H1 (cell line): ENCODE results near the gene AGAP1. TPM values are rescaled to one million over a fixed set of nuclear protein-coding genes. Genes with fewer than 3 reads are reported as not detected.
A peak's percentile ranks its signal among the peaks of the same experiment; 100 is the strongest.

Experiments used
- CTCF ChIA-PET: fragments of 300-600 bp; sonication (Branson Sonifier 250); formaldehyde crosslinking; loops from one replicate; lab custom pipeline; 2021; ENCODE audit not compliant: partially characterized antibody; lab: Charles Lee
- POLR2A ChIA-PET: fragments of 300-600 bp; sonication (Branson Sonifier 250); formaldehyde crosslinking; loops from one replicate; lab custom pipeline; 2021; ENCODE audit warnings: inconsistent platforms; ENCODE audit not compliant: partially characterized antibody; lab: Charles Lee
- DNase-seq, 2 experiments: peaks; one replicate each; pipeline versions ENCODE4 v3.0.0 to v3.0.0-alpha.2; 2010 to 2022; ENCODE audit warnings: low spot score in 2 of 2, low read depth in 1 of 2, mixed read lengths in 1 of 2
- FAIRE-seq: peaks from 2 replicates; lab custom pipeline; 2011; peaks lifted over from hg19 to GRCh38; lab: Jason Lieb, UNC
- H2AFZ ChIP-seq: 2 replicates; pipeline ENCODE4 v1.8.1; 2012; ENCODE audit warnings: low read length, inconsistent platforms
- H2AK5ac ChIP-seq: 2 replicates; pipeline ENCODE4 v1.6.1; 2013; ENCODE audit warnings: low read depth, low read length
- H2BK120ac ChIP-seq: replicated peaks from 2 replicates; pipeline ENCODE3; 2013; ENCODE audit warnings: low read depth, low read length, inconsistent platforms
- H2BK12ac ChIP-seq: 2 replicates; pipeline ENCODE4 v1.6.1; 2013; ENCODE audit warnings: low read depth, low read length
- H2BK15ac ChIP-seq: 2 replicates; pipeline ENCODE4 v1.6.1; 2013; ENCODE audit warnings: low read length
- H2BK20ac ChIP-seq: 2 replicates; pipeline ENCODE4 v1.6.1; 2013; ENCODE audit warnings: low read length
- H2BK5ac ChIP-seq: 2 replicates; pipeline ENCODE4 v1.6.1; 2013; ENCODE audit warnings: low read depth, low read length
- H3K14ac ChIP-seq: 2 replicates; pipeline ENCODE4 v1.6.1; 2013; ENCODE audit warnings: inconsistent platforms; ENCODE audit not compliant: insufficient read length
- H3K18ac ChIP-seq: 2 replicates; pipeline ENCODE4 v1.6.1; 2013; ENCODE audit warnings: low read length; ENCODE audit errors: extremely low read depth
- H3K23ac ChIP-seq: 2 replicates; pipeline ENCODE4 v1.6.1; 2013; ENCODE audit warnings: inconsistent platforms; ENCODE audit not compliant: insufficient read length
- H3K23me2 ChIP-seq: 2 replicates; pipeline ENCODE4 v1.6.1; 2013; ENCODE audit warnings: low read depth, low read length
- H3K27ac ChIP-seq: 2 replicates; pipeline ENCODE4 v1.6.1; 2011; ENCODE audit warnings: low read depth, low read length, inconsistent platforms
- H3K27me3 ChIP-seq, 4 experiments: replicated peaks in 1 of 4; 1 replicate in 1 of 4; 2 replicates in 3 of 4; pipeline versions ENCODE4 v1.6.1 to v1.8.1; 2011 to 2013; ENCODE audit warnings: low read length in 3 of 4, mild to moderate bottlenecking in 3 of 4, inconsistent platforms in 2 of 4, mixed read lengths in 2 of 4, moderate library complexity in 1 of 4; ENCODE audit not compliant: control insufficient read depth in 3 of 4, insufficient read depth in 3 of 4; ENCODE audit errors: extremely low read depth in 1 of 4
- H3K36me3 ChIP-seq, 4 experiments: 2 replicates each; pipeline versions ENCODE4 v1.6.1 to v1.8.1; 2011 to 2013; ENCODE audit warnings: mild to moderate bottlenecking in 4 of 4, low read length in 3 of 4, moderate library complexity in 2 of 4, control low read depth in 1 of 4, inconsistent platforms in 1 of 4; ENCODE audit not compliant: insufficient read depth in 4 of 4, control insufficient read depth in 2 of 4
- H3K4ac ChIP-seq: replicated peaks from 2 replicates; pipeline ENCODE3; 2013; ENCODE audit warnings: low read length, low read depth, mixed read lengths, inconsistent platforms; ENCODE audit not compliant: insufficient read length
- H3K4me1 ChIP-seq, 4 experiments: replicated peaks in 1 of 4; 1 replicate in 1 of 4; 2 replicates in 3 of 4; pipeline versions ENCODE4 v1.6.1 to v1.8.1; 2011 to 2013; ENCODE audit warnings: low read length in 3 of 4, inconsistent platforms in 2 of 4, mixed read lengths in 1 of 4; ENCODE audit not compliant: insufficient read depth in 4 of 4, control insufficient read depth in 3 of 4
- H3K4me2 ChIP-seq, 2 experiments: 2 replicates each; pipeline versions ENCODE4 v1.6.1 to v1.8.1; 2011 to 2013; ENCODE audit warnings: low read depth in 2 of 2, low read length in 2 of 2, control low read depth in 1 of 2, inconsistent platforms in 1 of 2, mild to moderate bottlenecking in 1 of 2; ENCODE audit not compliant: insufficient read depth in 1 of 2
- H3K4me3 ChIP-seq, 4 experiments: fragments of 200-600, 300-600 bp in 1 of 4; sonication (generic), shearing (Covaris generic), sonication (Bioruptor Twin) in 1 of 4; 2 replicates each; pipeline versions ENCODE4 v1.5.1 to v1.8.1; 2011 to 2016; ENCODE audit warnings: low read length in 4 of 4, low read depth in 3 of 4, control low read depth in 2 of 4, inconsistent platforms in 2 of 4, mild to moderate bottlenecking in 2 of 4, mixed read lengths in 1 of 4, moderate library complexity in 1 of 4; ENCODE audit not compliant: insufficient read depth in 2 of 4; ENCODE audit errors: extremely low read depth in 1 of 4
- H3K56ac ChIP-seq: replicated peaks from 2 replicates; pipeline ENCODE3; 2013; ENCODE audit warnings: low read depth, mild to moderate bottlenecking, mixed read lengths, low read length, inconsistent platforms; ENCODE audit not compliant: insufficient read length
- H3K79me1 ChIP-seq: 2 replicates; pipeline ENCODE4 v1.6.1; 2013; ENCODE audit warnings: low read depth, low read length, control low read depth
- H3K79me2 ChIP-seq, 2 experiments: 2 replicates each; pipeline versions ENCODE4 v1.6.1 to v1.8.1; 2012 to 2013; ENCODE audit warnings: low read length in 2 of 2, mild to moderate bottlenecking in 2 of 2, inconsistent platforms in 1 of 2; ENCODE audit not compliant: insufficient read depth in 2 of 2, control insufficient read depth in 1 of 2
- H3K9ac ChIP-seq, 4 experiments: replicated peaks in 1 of 4; 1 replicate in 1 of 4; 2 replicates in 3 of 4; pipeline versions ENCODE4 v1.6.1 to v1.8.1; 2011 to 2013; ENCODE audit warnings: low read depth in 3 of 4, low read length in 3 of 4, control low read depth in 2 of 4, mild to moderate bottlenecking in 2 of 4, moderate library complexity in 2 of 4, inconsistent platforms in 1 of 4; ENCODE audit errors: extremely low read depth in 1 of 4
- H3K9me3 ChIP-seq, 2 experiments: 2 replicates each; pipeline versions ENCODE4 v1.6.1 to v1.8.1; 2012 to 2013; ENCODE audit warnings: mild to moderate bottlenecking in 2 of 2, moderate library complexity in 2 of 2, control low read depth in 1 of 2, inconsistent platforms in 1 of 2, low read depth in 1 of 2, low read length in 1 of 2, mixed read lengths in 1 of 2; ENCODE audit not compliant: insufficient read depth in 2 of 2
- H4K20me1 ChIP-seq, 2 experiments: replicated peaks in 1 of 2; 2 replicates each; pipeline versions ENCODE3 to v1.8.1; 2011 to 2013; ENCODE audit warnings: inconsistent platforms in 2 of 2, low read length in 2 of 2, mild to moderate bottlenecking in 1 of 2; ENCODE audit not compliant: insufficient read depth in 2 of 2, control insufficient read depth in 1 of 2
- H4K5ac ChIP-seq: 2 replicates; pipeline ENCODE4 v1.6.1; 2013; ENCODE audit warnings: low read length, low read depth, mixed read lengths, inconsistent platforms; ENCODE audit not compliant: insufficient read length
- H4K8ac ChIP-seq: 2 replicates; pipeline ENCODE4 v1.8.0; 2013; ENCODE audit warnings: mild to moderate bottlenecking, moderate library complexity, low read length, inconsistent platforms; ENCODE audit not compliant: insufficient read depth; ENCODE audit errors: extremely low read depth
- H4K91ac ChIP-seq: replicated peaks from 2 replicates; pipeline ENCODE3; 2013; ENCODE audit warnings: low read length, mixed read lengths, inconsistent platforms; ENCODE audit not compliant: insufficient read length
- BRCA1 ChIP-seq: IDR thresholded peaks from 2 replicates; pipeline ENCODE4 v1.6.1; 2012; ENCODE audit warnings: low read depth, low read length, improper control_type of control experiment
- GTF2F1 ChIP-seq: IDR thresholded peaks from 2 replicates; pipeline ENCODE4 v1.6.1; 2012; ENCODE audit warnings: low read depth, low read length, improper control_type of control experiment, borderline replicate concordance
- MAFK ChIP-seq: IDR thresholded peaks from 2 replicates; pipeline ENCODE4 v1.6.1; 2012; ENCODE audit warnings: low read depth, mild to moderate bottlenecking, improper control_type of control experiment, low read length
- SP1 ChIP-seq: IDR thresholded peaks from 2 replicates; pipeline ENCODE4 v1.6.1; 2011; ENCODE audit warnings: low read depth, low read length
- SP4 ChIP-seq: IDR thresholded peaks from 2 replicates; pipeline ENCODE4 v1.6.1; 2012; ENCODE audit warnings: low read length, inconsistent platforms
- WGBS, 2 experiments: shearing (Covaris generic) in 1 of 2; methylation state at CpG; one replicate each; pipeline versions ENCODE4 v1.1.6 to v1.1.7; 2013 to 2015; ENCODE audit warnings: low lambda C conversion rate in 2 of 2, mixed read lengths in 2 of 2, inconsistent platforms in 1 of 2, low coverage in 1 of 2, missing lambda C conversion rate in 1 of 2; ENCODE audit not compliant: insufficient replicate concordance in 2 of 2, insufficient coverage in 1 of 2, insufficient read length in 1 of 2; ENCODE audit errors: extremely low coverage in 1 of 2, missing lambda C conversion rate in 1 of 2; 5-methylcytosine and 5-hydroxymethylcytosine counted together
- polyA plus RNA-seq, 7 experiments: library from polyadenylated mRNA; depleted of rRNA in 3 of 7; stranded (reverse) in 5 of 7; unstranded in 2 of 7; fragments of >200 nt in 5 of 7; fragments of 200-250 nt in 2 of 7; gene quantifications; 1 replicate in 5 of 7; 2 replicates in 1 of 7; 4 replicates in 1 of 7; pipeline versions ENCODE4 v1.2.1 to v1.2.3, GENCODE V29; 2011 to 2013; ENCODE audit warnings: missing spikeins in 2 of 7, mixed read lengths in 2 of 7
- total RNA-seq: library from RNA; stranded (reverse); fragmentation: NEBNext Ultra II Directional; extraction: Animal tissue kit (Norgen Biotek cat#: 25700); gene quantifications from 2 replicates; pipeline ENCODE4 v1.2.1, GENCODE V29; 2021

The AGAP1 gene
- total and polyA plus RNA-seq, 2 of the 8 experiments (the other 6 are each of a cell fraction or from before 2014, with no cell fraction given): 18.1 to 39.4 TPM

- Histone ChIP-seq H4K8ac (no peak overlapping the region), H2AFZ (no peak overlapping the region), H3K14ac (no peak overlapping the region), H3K4me3 (no peak overlapping the region), H4K20me1 (peaks cover 0 to 6% of the 10 kb centered on the region in 2 experiments), H3K23me2 (no peaks in the 10 kb centered on the region), H2BK120ac (no peak overlapping the region), H2BK5ac (no peak overlapping the region), H4K91ac (no peak overlapping the region), H3K36me3 (no peaks in the 10 kb centered on the region), H2BK15ac (no peak overlapping the region), H3K4me2 (peak overlapping the region in 1 of 2 experiments; percentile 7; a peak in 1 of 4 replicates), H2BK12ac (no peak overlapping the region), H3K18ac (no peak overlapping the region), H3K56ac (no peak overlapping the region), H3K4ac (no peak overlapping the region), H3K9ac (no peak overlapping the region), H3K27ac (0 out of 2 replicates have a peak overlapping the region, but pooled peaks have one; percentile 52), H3K27me3 (no peaks in the 10 kb centered on the region), H3K79me1 (peaks cover 5% of the 10 kb centered on the region; the same call in 1 of the 2 replicates), H3K23ac (no peak overlapping the region), H4K5ac (no peak overlapping the region), H3K79me2 (no peaks in the 10 kb centered on the region; a peak in 1 of 4 replicates), H2BK20ac (no peak overlapping the region), H3K9me3 (peaks cover 0 to 9% of the 10 kb centered on the region in 2 experiments; a peak in 2 of 4 replicates), H2AK5ac (no peak overlapping the region), H3K4me1 (peaks cover 0 to 26% (median 7%) of the 10 kb centered on the region in 4 experiments; a peak in 6 of 7 replicates)
- FAIRE-seq: no peak
- ChIA-PET CTCF (interaction anchor here (1.3 kb wide), 1 partner anchor 277 kb away, joined by 4 read pairs; no protein-coding TSS in a partner anchor), POLR2A (no interaction called here)
- TF ChIP-seq BRCA1: no peak
- TF ChIP-seq MAFK: no peak
- no peak for TF ChIP-seq GTF2F1
- no peak for TF ChIP-seq SP4
- no peak for TF ChIP-seq SP1
- no peak for DNase-seq
- 97% methylated on average over 4 of the region's 4 CpGs; no CpG with 5 or more reads in 1 of the 2 experiments for WGBS, 2 experiments
Observed at GRCh38 chr2:235866373-235866772, 372.5 kb downstream of the AGAP1 start.
